Gastrocnemius medialis (tissue), 4 donors: ENCODE measurements around the gene CFAP298.
"Not testable (repeated sequence)": the region's sequence is repeated elsewhere in the genome, so short reads cannot be mapped to it uniquely, and the experiment has no call there.

Experiments used
- POLR2A ChIP-seq, 2 donors: fragments of 450-650 bp; IDR thresholded peaks; one replicate each; pipeline ENCODE4 v1.6.1; 2017; ENCODE audit warnings: antibody characterized with exemption in 2 of 2, mild to moderate bottlenecking in 2 of 2, moderate library complexity in 2 of 2
- TF ChIP-seq, protein P1 (sequence below), 5 experiments: fragments of 450-650 bp in 3 of 5; fragments of 200-600 bp in 2 of 5; sonication (generic) in 2 of 5; IDR thresholded peaks in 4 of 5; conservative IDR thresholded peaks in 1 of 5; 1 replicate in 4 of 5; 2 replicates in 1 of 5; pipeline ENCODE4 v1.5.1; 2016 to 2019; ENCODE audit warnings: antibody characterized with exemption in 5 of 5, mild to moderate bottlenecking in 3 of 5, moderate library complexity in 3 of 5

DNA sequence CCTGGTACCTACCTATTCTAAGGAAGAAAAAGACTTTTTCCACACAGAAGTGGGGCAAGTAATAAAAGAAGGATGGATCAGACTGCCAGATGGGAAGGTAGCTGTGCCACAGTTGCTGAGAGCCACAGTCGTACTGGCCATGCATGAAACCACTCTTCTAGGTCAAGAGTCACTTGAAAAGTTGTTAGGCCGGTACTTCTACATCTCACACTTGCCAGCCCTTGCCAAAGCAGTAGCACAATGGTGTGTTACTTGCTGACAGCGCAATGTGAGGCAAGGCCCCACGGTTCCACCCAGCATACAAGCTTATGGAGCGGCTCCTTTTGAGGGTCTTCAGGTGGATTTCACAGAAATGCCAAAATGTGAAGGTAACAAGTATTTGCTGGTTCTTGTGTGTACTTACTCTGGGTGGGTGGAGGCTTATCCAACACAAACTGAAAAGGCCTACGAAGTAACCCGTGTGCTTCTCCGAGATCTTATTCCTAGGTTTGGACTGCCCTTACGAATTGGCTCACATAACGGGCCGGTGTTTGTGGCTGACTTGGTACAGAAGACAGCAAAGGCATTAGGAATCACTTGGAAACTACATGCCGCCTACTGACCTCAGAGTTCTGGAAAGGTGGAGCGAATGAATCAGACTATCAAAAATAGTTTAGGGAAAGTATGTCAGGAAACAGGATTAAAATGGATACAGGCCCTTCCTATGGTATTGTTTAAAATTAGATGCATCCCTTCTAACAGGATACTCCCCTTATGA lies 49.0 kb upstream of the CFAP298 start:
- TF ChIP-seq, protein P1, sequence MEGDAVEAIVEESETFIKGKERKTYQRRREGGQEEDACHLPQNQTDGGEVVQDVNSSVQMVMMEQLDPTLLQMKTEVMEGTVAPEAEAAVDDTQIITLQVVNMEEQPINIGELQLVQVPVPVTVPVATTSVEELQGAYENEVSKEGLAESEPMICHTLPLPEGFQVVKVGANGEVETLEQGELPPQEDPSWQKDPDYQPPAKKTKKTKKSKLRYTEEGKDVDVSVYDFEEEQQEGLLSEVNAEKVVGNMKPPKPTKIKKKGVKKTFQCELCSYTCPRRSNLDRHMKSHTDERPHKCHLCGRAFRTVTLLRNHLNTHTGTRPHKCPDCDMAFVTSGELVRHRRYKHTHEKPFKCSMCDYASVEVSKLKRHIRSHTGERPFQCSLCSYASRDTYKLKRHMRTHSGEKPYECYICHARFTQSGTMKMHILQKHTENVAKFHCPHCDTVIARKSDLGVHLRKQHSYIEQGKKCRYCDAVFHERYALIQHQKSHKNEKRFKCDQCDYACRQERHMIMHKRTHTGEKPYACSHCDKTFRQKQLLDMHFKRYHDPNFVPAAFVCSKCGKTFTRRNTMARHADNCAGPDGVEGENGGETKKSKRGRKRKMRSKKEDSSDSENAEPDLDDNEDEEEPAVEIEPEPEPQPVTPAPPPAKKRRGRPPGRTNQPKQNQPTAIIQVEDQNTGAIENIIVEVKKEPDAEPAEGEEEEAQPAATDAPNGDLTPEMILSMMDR (IDR thresholded peaks at IDR 0.05 in 4 of 5, conservative IDR thresholded peaks at IDR 0.05 in 1 of 5): not testable (repeated sequence)
- not testable (repeated sequence) for TF ChIP-seq POLR2A (IDR thresholded peaks at IDR 0.05)
